Activated naive CD4-positive, alpha-beta T cell treated with anti-CD3 and anti-CD28 coated beads, Interleukin-2, amount 50 U/mL, for 24 hours (primary cell): Measurements from ENCODE around the gene DLX1.

Experiments
- H3K27ac Mint-ChIP-seq: one replicate; pipeline ENCODE4 v1.8.0; 2021; ENCODE audit warnings: mild to moderate bottlenecking, mixed read lengths
- H3K27me3 Mint-ChIP-seq: one replicate; pipeline ENCODE4 v1.8.0; 2021; ENCODE audit warnings: mixed read lengths
- H3K36me3 Mint-ChIP-seq: one replicate; pipeline ENCODE4 v1.8.0; 2021; ENCODE audit warnings: mixed read lengths
- H3K4me1 Mint-ChIP-seq: one replicate; pipeline ENCODE4 v1.8.0; 2021; ENCODE audit warnings: mixed read lengths
- H3K4me3 Mint-ChIP-seq: one replicate; pipeline ENCODE4 v1.8.0; 2021; ENCODE audit warnings: mild to moderate bottlenecking, mixed read lengths
- H3K9me3 Mint-ChIP-seq: one replicate; pipeline ENCODE4 v1.8.0; 2021; ENCODE audit warnings: mixed read lengths

The DLX1 gene

GRCh38 chr2:172098287-172098649 lies 13.0 kb downstream of the DLX1 start:
- Mint-ChIP-seq H3K27ac (peak overlapping the region; percentile 52), H3K4me3 (peak overlapping the region; percentile 40), H3K27me3 (peaks cover 47% of the 10 kb centered on the region), H3K36me3 (no peaks in the 10 kb centered on the region), H3K9me3 (no peaks in the 10 kb centered on the region), H3K4me1 (peaks cover 56% of the 10 kb centered on the region)

DNA sequence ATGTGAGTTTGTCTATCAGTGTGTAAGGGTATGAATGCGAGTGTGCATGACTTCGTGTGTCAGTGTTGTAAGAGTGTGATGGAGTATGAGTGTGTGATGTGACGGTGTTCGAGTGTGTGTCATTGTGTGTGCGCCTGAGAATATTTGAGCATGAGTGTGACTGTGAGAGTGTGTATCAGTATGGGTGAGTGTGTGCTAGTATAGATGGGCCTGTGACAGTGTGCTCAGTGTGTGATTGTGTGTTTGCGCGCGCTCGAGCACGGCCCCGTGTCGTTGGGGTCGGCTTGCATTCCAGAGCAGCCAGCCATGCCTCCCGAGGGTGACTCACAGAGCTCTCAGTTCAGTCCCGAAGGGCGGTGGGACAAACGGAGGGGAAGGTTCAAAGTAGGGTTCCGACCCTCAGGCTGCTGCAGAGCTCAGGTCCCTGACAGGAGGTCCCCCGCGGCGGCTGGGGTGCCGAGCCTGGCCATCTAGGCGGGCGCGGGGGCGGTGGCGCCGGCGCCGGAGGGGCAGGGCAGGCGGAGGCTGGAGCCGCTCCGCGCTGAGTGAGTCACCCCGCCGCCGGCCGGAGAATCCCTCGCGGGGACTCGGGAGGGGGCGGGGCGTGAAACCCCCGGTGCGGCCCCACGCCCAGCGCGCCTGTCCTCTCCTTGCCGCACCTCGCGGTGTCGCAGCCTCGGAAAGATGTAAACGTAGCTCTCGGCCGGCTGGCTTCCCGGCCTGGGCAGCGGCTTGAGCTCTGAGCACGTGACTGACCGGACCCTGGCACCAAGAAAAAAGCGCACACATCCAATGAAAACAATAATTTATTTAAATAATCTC lies 13.6 kb downstream of the DLX1 start:
- Mint-ChIP-seq H3K27me3 (peaks cover 47% of the 10 kb centered on the region), H3K4me1 (peaks cover 60% of the 10 kb centered on the region), H3K4me3 (peak overlapping the region; percentile 40), H3K27ac (peak overlapping the region; percentile 52), H3K9me3 (no peaks in the 10 kb centered on the region), H3K36me3 (no peaks in the 10 kb centered on the region)

- H3K36me3 Mint-ChIP-seq: no peaks in the 10 kb centered on the region
- no peak overlapping the region for H3K4me3 Mint-ChIP-seq
- peaks cover 62% of the 10 kb centered on the region for H3K4me1 Mint-ChIP-seq
- peaks cover 51% of the 10 kb centered on the region for H3K27me3 Mint-ChIP-seq
- H3K9me3 Mint-ChIP-seq: no peaks in the 10 kb centered on the region
- H3K27ac Mint-ChIP-seq: no peak overlapping the region
Measured at GRCh38 chr2:172099472-172100079, 14.3 kb downstream of the DLX1 start.

GRCh38 chr2:172100080-172100934 lies 15.0 kb downstream of the DLX1 start:
- Mint-ChIP-seq H3K9me3 (no peaks in the 10 kb centered on the region), H3K4me3 (peak overlapping the region; percentile 52), H3K27me3 (peaks cover 52% of the 10 kb centered on the region), H3K36me3 (peaks cover 2% of the 10 kb centered on the region), H3K27ac (peak overlapping the region; percentile 63), H3K4me1 (peaks cover 62% of the 10 kb centered on the region)

DNA sequence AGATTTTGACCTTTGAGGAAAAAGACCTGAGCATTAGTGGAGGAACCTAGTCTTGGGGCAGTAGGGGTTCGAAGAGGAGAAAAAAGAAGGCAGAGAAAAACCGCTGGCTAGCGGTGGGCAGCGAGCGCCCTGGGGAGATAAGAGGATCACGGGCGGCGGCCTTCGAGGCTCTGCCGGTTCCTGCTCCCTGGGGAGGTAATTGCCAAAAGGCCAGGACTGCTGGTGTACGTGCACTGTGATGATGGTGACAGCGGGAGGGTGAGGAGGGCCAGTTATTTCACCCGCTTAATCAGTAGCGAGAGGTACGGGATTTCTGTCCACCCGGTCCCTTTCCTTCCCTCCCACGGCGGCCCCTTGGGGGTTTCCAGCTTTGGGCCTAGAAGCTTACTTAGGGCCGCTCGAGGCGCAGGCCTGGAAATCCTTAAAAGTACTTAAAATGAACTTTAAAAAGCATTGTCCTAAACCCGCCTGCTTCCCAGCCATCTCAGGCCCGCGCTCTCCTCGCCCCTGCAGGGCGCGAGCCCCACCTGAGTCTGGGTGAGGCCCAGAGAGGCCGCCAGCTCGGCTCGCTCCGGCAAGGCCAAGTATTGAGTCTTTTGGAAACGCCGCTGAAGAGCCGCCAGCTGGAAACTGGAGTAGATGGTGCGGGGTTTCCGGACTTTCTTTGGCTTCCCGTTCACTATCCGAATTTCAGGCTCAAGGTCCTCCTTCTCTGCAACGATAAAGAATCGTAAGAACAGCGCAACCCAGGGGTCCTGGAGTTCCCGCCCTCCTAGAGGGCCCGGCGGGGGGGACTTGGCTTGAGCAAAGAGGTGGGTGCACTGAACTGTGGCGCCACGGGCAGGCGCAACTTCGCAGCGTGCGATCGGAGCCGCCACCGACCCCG lies 15.9 kb downstream of the DLX1 start:
- peaks cover 51% of the 10 kb centered on the region for H3K27me3 Mint-ChIP-seq
- H3K4me1 Mint-ChIP-seq: peaks cover 61% of the 10 kb centered on the region
- peaks cover 2% of the 10 kb centered on the region for H3K36me3 Mint-ChIP-seq
- no peaks in the 10 kb centered on the region for H3K9me3 Mint-ChIP-seq
- H3K27ac Mint-ChIP-seq: peak overlapping the region; percentile 63
- peak overlapping the region; percentile 83 for H3K4me3 Mint-ChIP-seq

DNA sequence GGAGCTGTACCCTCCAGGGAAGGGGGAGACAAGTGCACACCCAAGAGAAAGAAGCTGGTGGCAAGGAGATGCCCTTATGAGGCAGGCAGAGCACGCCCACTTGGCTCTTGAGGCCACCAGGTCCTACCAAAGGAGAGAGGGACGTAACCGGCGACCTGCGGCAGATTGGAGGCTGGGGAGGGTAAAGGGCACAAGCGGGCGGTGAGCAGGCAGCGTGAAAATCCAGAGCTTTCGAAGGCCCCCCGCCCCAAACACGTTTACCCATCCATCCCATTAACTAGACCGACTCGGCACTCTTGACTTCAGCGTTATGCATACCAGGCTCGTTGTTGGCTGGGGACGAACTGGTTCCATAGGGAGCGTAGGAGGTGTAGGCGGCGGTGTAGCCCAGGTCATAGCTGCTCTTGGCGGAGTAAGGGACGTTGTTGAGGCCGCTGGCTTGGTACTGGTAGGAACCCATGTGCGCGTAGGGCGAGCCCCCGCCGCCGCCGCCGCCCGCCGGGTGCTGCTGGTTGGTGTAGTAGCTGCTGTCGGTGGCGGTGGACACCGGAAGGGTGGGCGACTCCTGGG lies 16.6 kb downstream of the DLX1 start:
- H3K27ac Mint-ChIP-seq: peak overlapping the region; percentile 76
- peaks cover 2% of the 10 kb centered on the region for H3K36me3 Mint-ChIP-seq
- peaks cover 53% of the 10 kb centered on the region for H3K27me3 Mint-ChIP-seq
- peak overlapping the region; percentile 83 for H3K4me3 Mint-ChIP-seq
- H3K9me3 Mint-ChIP-seq: no peaks in the 10 kb centered on the region
- peaks cover 61% of the 10 kb centered on the region for H3K4me1 Mint-ChIP-seq

DNA sequence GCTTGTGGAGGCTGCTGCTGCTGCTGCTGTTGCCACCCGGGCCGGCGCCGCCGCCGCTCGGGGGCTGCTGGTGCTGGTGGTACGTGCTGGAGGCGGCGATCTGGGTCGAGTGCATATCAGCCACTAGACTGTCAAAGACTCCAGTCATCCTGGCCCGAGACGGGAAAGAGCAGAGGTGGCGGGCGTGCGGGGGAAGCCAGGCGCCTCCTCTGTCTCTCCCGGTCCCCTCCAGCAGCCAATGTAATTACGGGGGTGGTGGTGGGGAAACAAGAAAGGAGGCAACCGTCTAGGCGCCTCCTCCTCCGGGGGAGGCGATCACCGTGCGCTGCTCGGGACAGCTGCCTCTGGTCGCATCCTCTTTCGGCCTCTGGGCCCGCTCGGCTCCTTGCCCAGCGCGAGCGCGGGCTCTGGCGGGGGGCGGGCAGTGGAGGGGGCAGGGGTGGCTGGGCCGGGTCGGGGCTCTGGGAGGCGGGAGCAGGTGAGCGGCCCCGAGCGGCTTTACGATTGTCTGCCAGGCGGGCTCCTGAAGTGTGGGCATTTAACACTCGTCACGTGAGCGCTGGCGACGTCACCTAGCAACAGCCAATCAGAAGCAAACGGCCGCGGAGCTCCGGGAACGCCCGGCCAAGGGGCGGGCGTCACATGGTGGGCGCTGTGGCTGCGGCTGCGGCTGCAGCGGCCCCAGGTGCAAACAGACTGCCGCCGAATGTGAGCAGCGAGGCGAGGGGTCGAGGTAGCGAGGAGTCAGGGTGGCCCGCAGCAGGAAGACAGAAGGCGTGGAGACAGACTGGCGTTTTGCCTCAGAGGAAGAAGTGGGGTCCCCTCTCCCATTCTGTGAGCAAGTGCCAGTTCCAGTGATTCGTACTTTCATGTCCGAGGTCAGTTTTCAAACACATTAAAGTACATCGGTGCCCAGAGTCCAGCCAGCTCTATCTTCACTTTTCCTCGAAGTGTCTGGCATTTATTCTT lies 17.4 kb downstream of the DLX1 start, which contains the start of gene DLX2:
Gene DLX2, minus strand, starts transcription at position 510 of the 969 bp plus-strand sequence. Its CDS starts 362 bp downstream, at position 148.
- Mint-ChIP-seq H3K9me3 (no peaks in the 10 kb centered on the region), H3K27me3 (peaks cover 52% of the 10 kb centered on the region), H3K36me3 (peaks cover 3% of the 10 kb centered on the region), H3K4me1 (peaks cover 58% of the 10 kb centered on the region), H3K4me3 (peak within 1 kb of the TSS; percentile 83), H3K27ac (peak within 1 kb of the TSS; percentile 83)

GRCh38 chr2:172103471-172104272 lies 18.4 kb downstream of the DLX1 start:
- Mint-ChIP-seq H3K4me1 (peaks cover 63% of the 10 kb centered on the region), H3K27me3 (peaks cover 56% of the 10 kb centered on the region), H3K36me3 (peaks cover 4% of the 10 kb centered on the region), H3K4me3 (peak overlapping the region; percentile 83), H3K27ac (peak overlapping the region; percentile 83), H3K9me3 (no peaks in the 10 kb centered on the region)

DNA sequence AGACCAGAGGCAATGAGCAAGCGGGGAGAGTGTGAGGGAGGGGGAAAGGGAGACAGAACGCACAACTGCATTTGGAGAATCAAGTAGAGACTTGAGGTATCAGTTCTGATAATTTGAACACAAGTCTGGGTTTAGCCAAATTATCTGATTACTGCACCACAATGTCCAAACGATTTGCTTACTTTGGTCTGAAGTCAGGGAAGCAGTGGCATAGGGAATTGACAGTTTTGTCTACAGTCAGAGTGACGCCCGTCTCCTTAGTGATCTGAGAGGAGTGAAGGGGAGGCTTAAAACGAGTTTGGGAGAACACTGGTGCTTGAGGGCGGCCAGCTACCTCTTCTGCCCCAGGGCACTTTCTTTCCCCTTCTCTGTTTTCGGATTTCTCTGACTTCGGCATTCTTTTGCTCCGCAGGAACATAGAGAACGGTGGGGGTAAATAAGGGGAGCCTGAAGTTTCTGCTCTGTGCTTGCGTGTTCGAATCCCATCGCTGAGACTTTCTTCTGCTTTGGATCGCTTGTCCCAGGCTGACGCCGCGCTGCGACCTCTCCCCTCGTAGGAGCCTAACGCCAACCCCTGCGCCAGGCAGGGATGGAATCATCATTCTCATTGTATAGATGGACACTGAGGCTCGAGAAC lies 20.3 kb downstream of the DLX1 start:
- peaks cover 67% of the 10 kb centered on the region for H3K27me3 Mint-ChIP-seq
- peaks cover 4% of the 10 kb centered on the region for H3K36me3 Mint-ChIP-seq
- no peaks in the 10 kb centered on the region for H3K9me3 Mint-ChIP-seq
- H3K27ac Mint-ChIP-seq: peak overlapping the region; percentile 30
- peaks cover 67% of the 10 kb centered on the region for H3K4me1 Mint-ChIP-seq
- no peak overlapping the region for H3K4me3 Mint-ChIP-seq

GRCh38 chr2:172106108-172106961 lies 21.0 kb downstream of the DLX1 start:
- Mint-ChIP-seq H3K9me3 (no peaks in the 10 kb centered on the region), H3K4me1 (peaks cover 62% of the 10 kb centered on the region), H3K36me3 (peaks cover 4% of the 10 kb centered on the region), H3K27me3 (peaks cover 67% of the 10 kb centered on the region), H3K4me3 (no peak overlapping the region), H3K27ac (no peak overlapping the region)

DNA sequence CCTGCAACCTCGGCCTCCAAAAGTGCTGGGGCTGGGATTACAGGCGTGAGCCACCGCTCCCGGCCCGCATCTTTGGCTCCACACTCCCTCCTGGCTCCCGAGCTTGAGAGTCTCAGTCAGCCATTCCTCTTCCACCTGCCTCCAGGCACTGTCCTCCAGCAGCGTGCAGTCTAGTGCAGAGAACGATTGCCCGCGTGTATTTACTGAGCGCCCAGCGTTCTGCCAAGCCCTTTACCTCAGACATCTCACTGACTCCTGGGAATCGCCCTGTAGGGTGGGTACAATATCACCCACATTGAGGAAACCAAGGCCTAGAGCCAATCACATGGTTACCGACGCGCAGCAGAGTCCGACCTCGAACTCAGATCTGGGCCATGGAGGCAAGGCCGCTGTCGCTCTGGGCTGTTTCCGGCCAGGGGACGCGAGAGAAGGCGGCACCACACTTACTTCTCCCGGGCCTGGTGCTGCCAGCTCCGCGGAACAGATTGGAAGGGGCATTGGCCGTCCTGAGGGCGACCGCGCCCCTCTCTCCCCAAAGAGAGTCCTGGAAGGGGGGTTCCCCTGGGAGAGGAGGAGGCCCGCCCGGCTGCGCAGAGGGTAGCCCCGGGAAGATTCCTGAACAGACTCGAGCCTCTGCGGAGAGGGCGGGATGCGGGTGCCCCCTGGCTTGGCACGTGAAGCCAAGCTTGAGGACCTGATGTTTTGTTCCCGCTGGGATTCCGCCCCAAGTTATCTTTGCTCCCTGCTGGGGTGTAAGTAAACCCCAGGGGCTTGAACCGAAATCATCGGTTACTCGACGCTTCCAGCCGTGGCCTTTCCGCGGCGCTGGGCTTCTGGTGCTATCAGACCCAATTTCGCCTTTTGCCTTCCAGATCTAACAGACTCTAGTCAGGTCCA lies 22.6 kb downstream of the DLX1 start:
- Mint-ChIP-seq H3K27me3 (peaks cover 59% of the 10 kb centered on the region), H3K36me3 (peaks cover 4% of the 10 kb centered on the region), H3K9me3 (no peaks in the 10 kb centered on the region), H3K27ac (no peak overlapping the region), H3K4me1 (peaks cover 49% of the 10 kb centered on the region), H3K4me3 (peak overlapping the region; percentile 20)
